ENCODE measurements around the gene EFNA5. TPM values are rescaled to one million over a fixed set of nuclear protein-coding genes. Genes with fewer than 3 reads are reported as not detected.

EFNA5 gene
- total RNA-seq, 4 donors from 2014 or later = 6.8 to 17.9 (median 11.5) TPM

DNA sequence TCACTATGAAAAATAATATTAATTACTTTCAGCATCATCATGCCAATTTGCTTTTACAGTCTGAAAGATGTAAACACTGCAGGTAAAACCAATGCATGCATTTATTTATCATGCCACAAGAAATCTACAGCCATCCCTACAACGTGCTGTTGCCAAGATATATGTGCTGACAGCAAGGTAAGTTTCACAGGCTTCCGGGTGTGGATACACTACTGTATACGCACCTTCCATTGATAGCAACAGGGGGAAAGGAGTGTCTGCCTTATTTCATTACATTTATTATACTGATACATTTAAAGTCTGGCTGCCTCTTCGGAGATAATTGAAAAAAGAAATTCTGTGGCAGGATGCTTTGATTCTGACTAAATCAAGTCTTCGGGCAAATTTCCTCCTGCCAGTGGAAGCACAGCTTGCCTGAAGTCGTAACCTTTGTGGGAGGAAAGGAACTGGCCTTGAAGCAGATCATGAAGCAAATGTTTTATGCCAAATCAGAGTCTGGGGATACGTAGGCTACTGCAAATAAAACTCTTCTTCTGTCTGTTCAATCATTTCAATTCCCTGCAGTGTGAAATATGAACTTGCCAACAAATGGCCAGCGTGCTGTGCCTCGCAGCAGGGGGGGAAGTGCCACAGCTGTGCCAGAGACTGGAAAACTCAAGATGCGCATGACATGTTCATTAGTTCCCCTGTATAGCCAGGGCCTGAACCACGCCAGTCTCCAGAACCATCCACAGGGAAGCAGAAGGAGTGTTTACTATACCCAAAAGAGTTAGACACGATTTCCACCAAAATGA lies 268.1 kb downstream of the EFNA5 start:
- Histone ChIP-seq H3K9me3 (no peaks in the 10 kb centered on the region), H3K27me3 (no peaks in the 10 kb centered on the region), H3K36me3 (no peaks in the 10 kb centered on the region), H3K27ac (no peak overlapping the region), H3K4me1 (peaks cover 0 to 63% (median 16%) of the 10 kb centered on the region in 3 donors), H3K4me3 (no peak overlapping the region)
- TF ChIP-seq POLR2A (IDR thresholded peaks at IDR 0.05) = no peak
- TF ChIP-seq, protein P1, sequence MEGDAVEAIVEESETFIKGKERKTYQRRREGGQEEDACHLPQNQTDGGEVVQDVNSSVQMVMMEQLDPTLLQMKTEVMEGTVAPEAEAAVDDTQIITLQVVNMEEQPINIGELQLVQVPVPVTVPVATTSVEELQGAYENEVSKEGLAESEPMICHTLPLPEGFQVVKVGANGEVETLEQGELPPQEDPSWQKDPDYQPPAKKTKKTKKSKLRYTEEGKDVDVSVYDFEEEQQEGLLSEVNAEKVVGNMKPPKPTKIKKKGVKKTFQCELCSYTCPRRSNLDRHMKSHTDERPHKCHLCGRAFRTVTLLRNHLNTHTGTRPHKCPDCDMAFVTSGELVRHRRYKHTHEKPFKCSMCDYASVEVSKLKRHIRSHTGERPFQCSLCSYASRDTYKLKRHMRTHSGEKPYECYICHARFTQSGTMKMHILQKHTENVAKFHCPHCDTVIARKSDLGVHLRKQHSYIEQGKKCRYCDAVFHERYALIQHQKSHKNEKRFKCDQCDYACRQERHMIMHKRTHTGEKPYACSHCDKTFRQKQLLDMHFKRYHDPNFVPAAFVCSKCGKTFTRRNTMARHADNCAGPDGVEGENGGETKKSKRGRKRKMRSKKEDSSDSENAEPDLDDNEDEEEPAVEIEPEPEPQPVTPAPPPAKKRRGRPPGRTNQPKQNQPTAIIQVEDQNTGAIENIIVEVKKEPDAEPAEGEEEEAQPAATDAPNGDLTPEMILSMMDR (IDR thresholded peaks at IDR 0.05) = no peak
- no peak for DNase-seq
- intact Hi-C loops (cut with DNase I) = no loop called here
- WGBS, 2 donors = 73 to 74% methylated on average over 9 to 12 of the region's 12 CpGs

DNA sequence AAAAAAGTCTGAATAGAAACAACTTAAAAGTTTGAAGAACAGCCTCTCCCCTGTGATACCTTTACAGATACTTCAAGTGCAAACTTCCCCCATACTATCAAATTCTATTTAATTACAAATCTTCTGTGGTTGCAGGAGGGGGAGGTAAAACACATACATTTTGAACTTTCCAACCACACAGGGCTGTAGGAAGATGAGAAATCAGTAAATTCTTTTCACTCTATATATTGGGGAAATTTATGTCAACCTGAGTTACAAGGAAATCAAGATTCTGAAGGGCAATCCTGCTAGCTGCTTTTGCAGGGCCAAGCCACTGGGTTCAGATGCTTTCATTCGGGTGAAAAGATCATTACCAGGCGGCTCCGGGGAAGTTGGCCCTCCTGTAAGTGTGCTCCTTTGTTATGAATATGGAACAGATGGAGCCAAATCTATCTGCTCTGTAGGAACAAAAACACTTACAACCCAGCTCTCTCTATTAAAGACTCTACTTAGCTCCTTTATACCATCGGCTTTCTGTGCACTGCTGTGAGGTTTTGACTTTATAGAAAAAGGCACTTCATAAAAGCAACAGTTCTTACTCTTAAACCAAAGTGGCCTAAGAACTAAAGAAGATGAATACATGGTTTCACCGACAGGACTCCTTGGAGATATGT lies 269.1 kb downstream of the EFNA5 start:
- WGBS, 2 donors = 65 to 85% methylated on average over 5 of the region's 5 CpGs
- Histone ChIP-seq H3K27ac (no peak overlapping the region), H3K4me3 (no peak overlapping the region), H3K36me3 (no peaks in the 10 kb centered on the region), H3K9me3 (no peaks in the 10 kb centered on the region), H3K4me1 (peaks cover 0 to 63% (median 16%) of the 10 kb centered on the region in 3 donors), H3K27me3 (no peaks in the 10 kb centered on the region)
- intact Hi-C loops (cut with DNase I) = no loop called here
- no peak for DNase-seq
- no peak for TF ChIP-seq POLR2A (IDR thresholded peaks at IDR 0.05)
- TF ChIP-seq, protein P1 (IDR thresholded peaks at IDR 0.05) = no peak

DNA sequence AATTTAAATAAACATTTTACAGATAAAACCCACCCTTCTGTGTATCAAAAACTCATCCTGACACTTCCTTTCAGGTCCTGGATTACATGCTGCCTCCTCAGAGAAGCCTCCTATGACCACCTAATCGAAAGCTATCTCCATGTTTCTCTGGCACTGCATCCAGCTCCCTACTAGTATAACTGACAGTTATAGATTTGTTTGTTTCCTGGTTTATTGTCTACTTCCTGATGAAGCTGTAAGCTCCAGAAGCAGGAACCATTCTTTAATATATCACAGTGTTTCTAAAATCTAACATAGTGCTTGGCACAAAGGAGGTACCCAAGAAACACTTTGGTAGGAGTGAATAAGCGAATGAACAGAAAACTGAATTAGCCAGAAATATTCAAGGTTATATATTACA lies 270.4 kb downstream of the EFNA5 start:
- intact Hi-C loops (cut with DNase I) = no loop called here

DNA sequence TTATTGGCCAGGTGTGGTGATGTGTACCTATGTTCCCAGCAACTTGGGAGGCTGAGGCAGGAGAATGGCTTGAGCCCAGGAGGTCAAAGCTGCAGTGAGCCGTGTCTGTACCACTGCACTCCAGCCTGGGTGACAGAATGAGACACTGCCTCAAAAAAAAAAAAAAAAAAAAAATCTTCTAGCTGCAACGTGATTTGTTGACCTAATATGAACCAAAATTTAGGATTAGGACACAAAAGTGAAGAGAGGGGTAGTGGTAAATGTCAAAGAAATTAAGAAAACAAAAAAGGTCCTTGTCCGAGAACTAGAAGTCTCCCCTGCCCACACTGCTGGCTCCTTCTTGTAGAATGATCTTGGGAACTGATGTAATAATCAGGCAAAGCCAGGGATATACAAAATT lies 272.0 kb downstream of the EFNA5 start:
- Histone ChIP-seq H3K4me1 (peaks cover 0 to 51% (median 5%) of the 10 kb centered on the region in 3 donors), H3K27me3 (no peaks in the 10 kb centered on the region), H3K36me3 (no peaks in the 10 kb centered on the region), H3K27ac (no peak overlapping the region), H3K9me3 (no peaks in the 10 kb centered on the region), H3K4me3 (no peak overlapping the region)
- no peak for DNase-seq
- intact Hi-C loops (cut with DNase I) = no loop called here
- WGBS, 2 donors = 87 to 92% methylated on average over 2 to 3 of the region's 3 CpGs
- TF ChIP-seq POLR2A (IDR thresholded peaks at IDR 0.05) = no peak
- TF ChIP-seq, protein P1 (IDR thresholded peaks at IDR 0.05) = no peak

More for the DNA sequence above, 270.4 kb downstream of the EFNA5 start:
- Histone ChIP-seq H3K27me3 (no peaks in the 10 kb centered on the region), H3K27ac (no peak overlapping the region), H3K9me3 (no peaks in the 10 kb centered on the region), H3K4me1 (peaks cover 0 to 60% (median 16%) of the 10 kb centered on the region in 3 donors), H3K36me3 (no peaks in the 10 kb centered on the region), H3K4me3 (no peak overlapping the region)
- no peak for TF ChIP-seq POLR2A (IDR thresholded peaks at IDR 0.05)
- WGBS, 2 donors = 83 to 88% methylated on average over 2 of the region's 2 CpGs
- no peak for DNase-seq

DNA sequence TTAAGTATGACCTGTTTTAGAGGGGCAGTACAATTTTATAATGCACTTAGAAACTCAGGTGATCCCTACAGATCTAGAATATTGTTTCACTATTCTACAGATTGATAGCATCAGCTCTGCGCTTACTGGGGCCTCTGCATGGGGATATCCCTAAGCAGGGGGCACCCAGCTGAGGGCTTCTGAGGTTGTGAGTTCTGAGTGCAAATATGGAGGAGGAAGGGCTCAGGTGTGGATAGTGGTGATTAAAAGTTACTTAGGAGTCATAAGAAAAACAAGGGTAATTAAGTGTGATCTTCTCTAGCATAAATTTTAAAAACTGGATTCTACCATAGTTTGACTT lies 274.4 kb downstream of the EFNA5 start:
- no peak for DNase-seq
- no peak overlapping the region for H3K4me3 ChIP-seq
- H3K4me1 ChIP-seq = peaks cover 0 to 35% (median 0%) of the 10 kb centered on the region in 3 donors
- no peak for TF ChIP-seq POLR2A (IDR thresholded peaks at IDR 0.05)
- TF ChIP-seq, protein P1 (IDR thresholded peaks at IDR 0.05) = no peak
- no peaks in the 10 kb centered on the region for H3K36me3 ChIP-seq
- H3K9me3 ChIP-seq = no peaks in the 10 kb centered on the region
- H3K27me3 ChIP-seq = no peaks in the 10 kb centered on the region
- intact Hi-C loops (cut with DNase I) = no loop called here
- H3K27ac ChIP-seq = no peak overlapping the region
- WGBS, 2 donors = 82 to 100% methylated on average over 1 of the region's 1 CpG

Data from esophagus squamous epithelium (tissue), 5 donors.